Measurements from ENCODE around the gene MAPK8. TPM values are rescaled to one million over a fixed set of nuclear protein-coding genes. Genes with fewer than 3 reads are reported as not detected.
A peak's percentile ranks its signal among the peaks of the same experiment; 100 is the strongest.

The MAPK8 gene
- total and polyA plus RNA-seq, 2 of the 4 experiments (the other 2 are of a cell fraction), result 41.5 to 54.7 TPM

- ATAC-seq (ENCODE audit: low read depth), result 0 out of 2 replicates have a peak, but pooled peaks have one; percentile 4
- BruUV-seq (replicated peaks), result no TSS peak
Observed at GRCh38 chr10:48399056-48399541, 92.6 kb downstream of the MAPK8 start.

More at GRCh38 chr10:48399056-48399541, 92.6 kb downstream of the MAPK8 start:
- peaks cover 11 to 37% of the 10 kb centered on the region in 2 experiments; a peak in 3 of 4 replicates for H3K79me1 ChIP-seq (ENCODE audit: low read depth in 1 of 2, low read length in 2 of 2)
- peak overlapping the region; percentile 13; the same call in 1 of the 3 replicates for H2BK15ac ChIP-seq (ENCODE audit: low read depth, low read length)
- H2AK9ac ChIP-seq (replicated peaks; ENCODE audit: low read depth, low read length, poor library complexity), result no peak overlapping the region
- peak overlapping the region; percentile 33; the same call in 1 of the 2 replicates for H3K56ac ChIP-seq (ENCODE audit: extremely low read depth, insufficient read depth, low read length)
- DNase-seq, result no peak
- H2BK120ac ChIP-seq (ENCODE audit: low read depth, low read length), result peak overlapping the region; percentile 78
- H3K9me3 ChIP-seq (ENCODE audit: control insufficient read depth, insufficient read depth, low read length), result no peaks in the 10 kb centered on the region
- no peaks in the 10 kb centered on the region for H3K27me3 ChIP-seq (ENCODE audit: control insufficient read depth, insufficient read depth, low read length)
- peak overlapping the region; percentile 85 for H3K4ac ChIP-seq (ENCODE audit: low read depth, low read length)
- H3K9me1 ChIP-seq (ENCODE audit: insufficient read depth, low read length), result peaks cover 16% of the 10 kb centered on the region
- 70% methylated on average over 3 of the region's 5 CpGs; no CpG with 5 or more reads in 1 of the 2 experiments for WGBS, 2 experiments (ENCODE audit: extremely low coverage in 2 of 2, insufficient read length in 1 of 2)
- H3K27ac ChIP-seq (ENCODE audit: insufficient read depth, low read length), result peak overlapping the region; percentile 31; the same call in 1 of the 2 replicates
- TF ChIP-seq MXI1 (IDR thresholded peaks at IDR 0.05; ENCODE audit: borderline replicate concordance, low read depth, low read length), result no peak
- no peak for TF ChIP-seq POLR2A (IDR thresholded peaks at IDR 0.05; ENCODE audit: low read depth, low read length)
- TF ChIP-seq ELK1 (IDR thresholded peaks at IDR 0.05; ENCODE audit: borderline replicate concordance, low read depth, low read length), result no peak
- peak overlapping the region; percentile 13 for H3K4me2 ChIP-seq (ENCODE audit: low read depth, low read length)
- H4K91ac ChIP-seq (ENCODE audit: insufficient read depth, low read depth, low read length), result peak overlapping the region; percentile 60
- ChIA-PET CTCF (interaction anchor here (1.0 to 1.3 kb wide), 2 partner anchors 14 to 46 kb away, joined by 3 read pairs; no protein-coding TSS in a partner anchor), POLR2A (ENCODE audit: unreplicated experiment) (no interaction called here)
- no peaks in the 10 kb centered on the region for H3K36me3 ChIP-seq (ENCODE audit: control insufficient read depth, insufficient read depth, low read length)
- H3K4me3 ChIP-seq (ENCODE audit: insufficient read depth, low read depth, low read length), result no peak overlapping the region
- H2AFZ ChIP-seq (replicated peaks; ENCODE audit: low read length, poor library complexity), result no peak overlapping the region
- H3K18ac ChIP-seq (ENCODE audit: low read depth, low read length), result peak overlapping the region; percentile 1; the same call in 1 of the 2 replicates
- H3K9ac ChIP-seq (ENCODE audit: low read depth, low read length), result peak overlapping the region; percentile 20; the same call in 1 of the 2 replicates
- H4K5ac ChIP-seq (ENCODE audit: low read depth, low read length), result peak overlapping the region; percentile 78
- dilution Hi-C loops (cut with HindIII; ENCODE audit: low sequenced_read_pairs, unreplicated experiment) (no loop called here), intact Hi-C loops (cut with micrococcal nuclease) (no loop called here), in situ Hi-C loops (cut with MboI; ENCODE audit: low sequenced_read_pairs) (no loop called here)
- peak overlapping the region; percentile 45 for H2BK20ac ChIP-seq (ENCODE audit: low read depth, low read length)
- H4K8ac ChIP-seq (ENCODE audit: low read depth in 2 of 2, low read length in 2 of 2), result peak overlapping the region; percentile 11 to 23; a peak in 3 of 4 replicates
- peaks cover 12% of the 10 kb centered on the region for H3K4me1 ChIP-seq (ENCODE audit: control insufficient read depth, insufficient read depth, low read length)
- peak overlapping the region; percentile 63 for H2BK5ac ChIP-seq (ENCODE audit: low read depth, low read length, poor library complexity, severe bottlenecking)
- peak overlapping the region; percentile 15 for H3K23ac ChIP-seq (ENCODE audit: low read depth, low read length)
- peak overlapping the region; percentile 89 for H2AK5ac ChIP-seq (ENCODE audit: low read depth, low read length)
- H4K20me1 ChIP-seq (ENCODE audit: insufficient read depth, low read length), result peaks cover 22% of the 10 kb centered on the region; the same call in 1 of the 2 replicates
- peak overlapping the region; percentile 91 for H3K14ac ChIP-seq (replicated peaks; ENCODE audit: low read depth, low read length)

Data from IMR-90 (cell line).